ENCODE results near the gene FIBP. TPM values are rescaled to one million over a fixed set of nuclear protein-coding genes. Genes with fewer than 3 reads are reported as not detected.

Gene FIBP
- total RNA-seq, 1 donor from 2014 or later: 96.8 TPM

DNA sequence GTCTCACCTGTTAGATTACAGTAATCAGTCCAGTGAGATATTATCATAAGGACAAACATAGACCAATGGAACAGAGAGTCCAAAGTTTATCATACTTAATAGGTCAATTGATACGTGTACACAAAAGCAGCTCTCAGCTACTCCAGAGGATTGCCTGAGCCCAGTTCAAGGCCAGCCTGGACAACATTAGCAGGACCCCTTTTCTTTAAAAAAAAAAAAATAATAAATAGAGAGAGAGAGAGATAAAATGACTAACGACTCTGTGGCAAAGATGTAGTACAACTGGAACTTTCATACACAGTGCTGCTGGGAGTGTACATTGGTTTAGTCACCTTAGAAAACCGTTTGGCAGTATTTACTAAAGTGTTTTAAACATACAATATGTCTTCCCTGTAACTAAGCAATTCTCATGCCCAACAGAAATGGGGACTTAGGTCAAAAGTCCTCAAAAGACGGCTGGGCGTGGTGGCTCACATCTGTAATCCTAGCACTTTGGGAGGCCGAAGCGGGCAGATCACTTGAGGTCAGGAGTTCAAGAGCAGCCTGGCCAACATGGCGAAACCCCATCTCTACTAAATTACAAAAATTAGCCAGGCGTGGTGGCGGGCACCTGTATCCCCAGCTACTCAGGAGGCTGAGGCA, 43.9 kb downstream of the FIBP start:
- DNase-seq (ENCODE audit: low read depth): no peak

DNA sequence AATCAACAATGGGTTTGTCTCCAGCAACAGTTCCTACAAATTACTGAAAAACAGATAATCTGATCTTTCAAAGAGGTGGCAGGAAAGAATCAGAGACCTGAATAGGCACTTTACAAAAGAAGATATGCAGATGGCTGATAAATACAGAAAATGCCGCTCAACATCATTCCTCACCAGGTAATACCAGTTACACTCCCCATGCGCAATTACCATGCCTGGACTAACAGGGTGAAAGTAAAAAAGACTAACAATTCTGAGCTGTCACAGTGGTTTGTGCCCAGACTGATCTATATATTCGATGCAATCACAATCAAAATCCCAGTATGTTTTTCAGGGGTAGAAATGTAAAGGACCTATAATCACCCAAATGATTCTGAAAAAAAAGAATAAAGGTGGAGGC, 44.5 kb downstream of the FIBP start:
- DNase-seq (ENCODE audit: low read depth): no peak

DNA sequence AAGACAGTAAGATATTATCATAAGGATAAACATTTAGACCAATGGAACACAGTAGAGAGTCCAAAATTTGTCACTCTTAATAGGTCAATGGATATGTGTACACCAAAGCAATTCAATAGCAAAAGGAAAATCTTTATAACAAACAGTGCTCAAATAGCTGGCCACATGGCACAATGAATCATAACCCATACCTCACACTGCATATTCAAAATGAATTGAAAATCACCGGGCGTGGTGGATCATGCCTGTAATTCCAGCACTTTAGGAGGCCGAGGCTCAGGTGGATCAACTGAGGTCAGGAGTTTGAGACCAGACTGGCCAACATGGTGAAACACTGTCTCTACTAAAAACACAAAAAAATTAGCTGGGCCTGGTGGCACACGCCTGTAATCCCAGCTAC, 46.1 kb downstream of the FIBP start:
- no peak for DNase-seq (ENCODE audit: low read depth)

DNA sequence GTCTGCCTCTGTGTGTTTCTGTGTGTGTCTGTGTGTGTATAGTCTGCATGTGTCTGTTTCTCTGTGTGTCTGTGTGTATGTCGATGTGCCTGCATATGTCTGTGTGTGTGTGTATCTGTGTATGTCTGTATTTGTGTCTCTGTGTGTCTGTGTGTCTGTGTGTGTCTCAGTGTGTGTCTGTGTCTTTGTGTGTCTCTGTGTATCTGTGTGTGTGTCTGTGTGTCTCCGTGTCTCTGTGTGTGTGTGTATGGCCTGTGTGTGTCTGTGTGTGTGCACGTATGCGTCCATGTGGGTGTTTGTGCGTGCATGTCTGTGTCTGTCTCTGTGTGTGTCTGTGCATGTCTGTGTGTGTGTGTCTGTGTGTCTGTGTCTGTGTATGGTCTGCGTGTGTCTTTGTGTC, 54.1 kb downstream of the FIBP start:
- no peak for DNase-seq (ENCODE audit: low read depth)

Other genes with a start within 250 kb of the FIBP start
- gene RELA, start 225.6 kb downstream of the FIBP start, total RNA-seq: 15.3 and 23.2 TPM in 2 replicates
- gene KAT5, start 176.2 kb downstream of the FIBP start, total RNA-seq: 29.5 and 33.7 TPM in 2 replicates
- 17.2 and 21.5 TPM in 2 replicates for gene RNASEH2C, start 167.7 kb downstream of the FIBP start, total RNA-seq
- gene AP5B1, start 107.5 kb downstream of the FIBP start, total RNA-seq: 10.6 and 17.2 TPM in 2 replicates
- 0.20 and 5.2 TPM in 2 replicates for gene OVOL1, start 101.4 kb downstream of the FIBP start, total RNA-seq
- gene SNX32, start 54.5 kb downstream of the FIBP start, total RNA-seq: 0.40 TPM in 1 of 2 replicates, not detected in the other
- gene CFL1, start 30.3 kb downstream of the FIBP start, total RNA-seq: 1,035 and 1,160 TPM in 2 replicates
- gene MUS81, start 28.0 kb downstream of the FIBP start, total RNA-seq: 37.0 and 52.4 TPM in 2 replicates
- 18.9 and 35.0 TPM in 2 replicates for gene EFEMP2, start 15.7 kb downstream of the FIBP start, total RNA-seq
- gene CTSW, start 8.6 kb downstream of the FIBP start, total RNA-seq: 0.35 TPM in 1 of 2 replicates, not detected in the other
- gene CCDC85B, start 2.2 kb upstream of the FIBP start, total RNA-seq: 10.0 and 13.5 TPM in 2 replicates
- gene FOSL1, start 11.9 kb upstream of the FIBP start, total RNA-seq: 4.2 and 9.7 TPM in 2 replicates
- 6.9 and 15.7 TPM in 2 replicates for gene C11orf68, start 30.6 kb upstream of the FIBP start, total RNA-seq
- 54.2 and 117 TPM in 2 replicates for gene DRAP1, start 31.0 kb upstream of the FIBP start, total RNA-seq
- not detected in 2 replicates for gene TSGA10IP, start 57.0 kb upstream of the FIBP start, total RNA-seq
- gene SART1, start 73.3 kb upstream of the FIBP start, total RNA-seq: 10.8 and 43.3 TPM in 2 replicates
- gene EIF1AD, start 113.7 kb upstream of the FIBP start, total RNA-seq: 38.0 and 39.0 TPM in 2 replicates
- gene BANF1, start 114.0 kb upstream of the FIBP start, total RNA-seq: 10.6 and 14.3 TPM in 2 replicates
- gene CST6, start 123.5 kb upstream of the FIBP start, total RNA-seq: 2.3 and 140 TPM in 2 replicates
- gene CATSPER1, start 138.0 kb upstream of the FIBP start, total RNA-seq: 0.65 TPM in 1 of 2 replicates, not detected in the other
- gene GAL3ST3, start 160.7 kb upstream of the FIBP start, total RNA-seq: 0.87 and 1.8 TPM in 2 replicates
- gene SF3B2, start 163.9 kb upstream of the FIBP start, total RNA-seq: 122 and 141 TPM in 2 replicates
- 19.4 and 61.2 TPM in 2 replicates for gene PACS1, start 181.8 kb upstream of the FIBP start, total RNA-seq

Measured in renal cortical epithelial cell (primary cell).